Measurements from ENCODE around the gene PSMA8.

GRCh38 chr18:26228562-26229260 is 95.0 kb downstream of the PSMA8 start:
- TF ChIP-seq KDM5A (IDR thresholded peaks at IDR 0.05; ENCODE audit: low read length) (no peak), CTCF (IDR thresholded peaks at IDR 0.05; ENCODE audit: control extremely low read depth in 1 of 3, insufficient read depth in 1 of 3, low read depth in 1 of 3, low read length in 3 of 3) (no peak), SP1 (IDR thresholded peaks at IDR 0.05; ENCODE audit: low read depth, low read length) (no peak), MAFK (IDR thresholded peaks at IDR 0.05; ENCODE audit: low read depth, low read length) (no peak), POLR2A (IDR thresholded peaks at IDR 0.05; ENCODE audit: control extremely low read depth in 1 of 2, low read depth in 2 of 2, low read length in 2 of 2) (no peak), KDM1A (IDR thresholded peaks at IDR 0.05; ENCODE audit: borderline replicate concordance, low read length) (no peak), POLR2AphosphoS5 (IDR thresholded peaks at IDR 0.05; ENCODE audit: low read depth, low read length) (no peak), CREB1 (IDR thresholded peaks at IDR 0.05) (no peak), BCL11A (IDR thresholded peaks at IDR 0.05; ENCODE audit: low read depth in 2 of 2, low read length in 2 of 2) (no peak), EP300 (IDR thresholded peaks at IDR 0.05; ENCODE audit: borderline replicate concordance in 1 of 2, low read depth in 2 of 2, low read length in 2 of 2) (no peak), TAF1 (IDR thresholded peaks at IDR 0.05; ENCODE audit: low read depth, low read length) (no peak), EZH2 (IDR thresholded peaks at IDR 0.05; ENCODE audit: low read depth, low read length, severe bottlenecking) (no peak)

Data from H1 (cell line).